Large intestine (tissue), 3 donors: Measurements from ENCODE around the gene C4BPB. TPM values are rescaled to one million over a fixed set of nuclear protein-coding genes. Genes with fewer than 3 reads are reported as not detected.

Experiments used
- DNase-seq, 2 donors: peaks; one replicate each; pipeline versions ENCODE4 v3.0.0 to v3.0.0-alpha.2; 2013
- H3K27ac ChIP-seq: one replicate; pipeline ENCODE4 v1.5.1; 2013; ENCODE audit warnings: low read length
- H3K27me3 ChIP-seq: 2 replicates; pipeline ENCODE4 v1.6.1; 2013; ENCODE audit warnings: low read length; ENCODE audit not compliant: control insufficient read depth, insufficient read depth
- H3K36me3 ChIP-seq: 2 replicates; pipeline ENCODE4 v1.6.1; 2013; ENCODE audit warnings: low read length; ENCODE audit not compliant: control insufficient read depth, insufficient read depth
- H3K4me1 ChIP-seq: one replicate; pipeline ENCODE4 v1.6.1; 2013; ENCODE audit warnings: low read length; ENCODE audit not compliant: control insufficient read depth, insufficient read depth
- H3K4me3 ChIP-seq: one replicate; pipeline ENCODE4 v1.5.1; 2013; ENCODE audit warnings: low read length
- H3K9me3 ChIP-seq: one replicate; pipeline ENCODE4 v1.6.1; 2013; ENCODE audit warnings: mild to moderate bottlenecking, low read depth, low read length, moderate library complexity; ENCODE audit not compliant: control insufficient read depth
- WGBS: methylation state at CpG from one replicate; pipeline ENCODE4 v1.1.5; 2013; ENCODE audit warnings: low lambda C conversion rate; ENCODE audit not compliant: insufficient coverage; 5-methylcytosine and 5-hydroxymethylcytosine counted together
- polyA plus RNA-seq: library from polyadenylated mRNA; unstranded; fragments of 120-200 nt; gene quantifications from one replicate; pipeline ENCODE4 v1.2.1, GENCODE V29; 2013

Gene C4BPB
- polyA plus RNA-seq, 1 donor, result 0.48 TPM

- no CpG with 5 or more reads among the region's 8 CpGs for WGBS
- peaks cover 11% of the 10 kb centered on the region for H3K4me1 ChIP-seq
- H3K27ac ChIP-seq, result no peak overlapping the region
- no peaks in the 10 kb centered on the region for H3K27me3 ChIP-seq
- DNase-seq, result no peak
- H3K9me3 ChIP-seq, result no peaks in the 10 kb centered on the region
- peaks cover 56% of the 10 kb centered on the region for H3K36me3 ChIP-seq
- no peak overlapping the region for H3K4me3 ChIP-seq
Measured at GRCh38 chr1:207072233-207072632, 16.4 kb upstream of the C4BPB start.

- Histone ChIP-seq H3K27ac (no peak overlapping the region), H3K4me3 (no peak overlapping the region), H3K36me3 (peaks cover 53% of the 10 kb centered on the region), H3K27me3 (no peaks in the 10 kb centered on the region), H3K9me3 (no peaks in the 10 kb centered on the region), H3K4me1 (no peaks in the 10 kb centered on the region)
- DNase-seq, result no peak
- WGBS, result no CpG with 5 or more reads among the region's 4 CpGs
Measured at GRCh38 chr1:207073906-207074820, 14.5 kb upstream of the C4BPB start.

GRCh38 chr1:207076181-207076955 is 12.3 kb upstream of the C4BPB start:
- H3K9me3 ChIP-seq, result no peaks in the 10 kb centered on the region
- H3K4me1 ChIP-seq, result no peaks in the 10 kb centered on the region
- peaks cover 38% of the 10 kb centered on the region for H3K36me3 ChIP-seq
- H3K27me3 ChIP-seq, result no peaks in the 10 kb centered on the region
- WGBS, result no CpG with 5 or more reads among the region's 5 CpGs
- DNase-seq, result no peak
- no peak overlapping the region for H3K27ac ChIP-seq
- H3K4me3 ChIP-seq, result no peak overlapping the region

- WGBS, result 100% methylated on average over 1 of the region's 1 CpG
- H3K4me1 ChIP-seq, result no peaks in the 10 kb centered on the region
- H3K36me3 ChIP-seq, result peaks cover 32% of the 10 kb centered on the region
Measured at GRCh38 chr1:207077012-207077411, 11.6 kb upstream of the C4BPB start.

GRCh38 chr1:207077470-207078377 is 10.9 kb upstream of the C4BPB start:
- no peak overlapping the region for H3K4me3 ChIP-seq
- peak; percentile 76 to 83 for DNase-seq
- H3K4me1 ChIP-seq, result no peaks in the 10 kb centered on the region
- 52% methylated on average over 2 of the region's 6 CpGs for WGBS
- H3K27ac ChIP-seq, result no peak overlapping the region
- H3K27me3 ChIP-seq, result no peaks in the 10 kb centered on the region
- H3K9me3 ChIP-seq, result no peaks in the 10 kb centered on the region
- H3K36me3 ChIP-seq, result peaks cover 25% of the 10 kb centered on the region

More at GRCh38 chr1:207077012-207077411, 11.6 kb upstream of the C4BPB start:
- Histone ChIP-seq H3K4me3 (no peak overlapping the region), H3K27me3 (no peaks in the 10 kb centered on the region), H3K9me3 (no peaks in the 10 kb centered on the region), H3K27ac (no peak overlapping the region)
- DNase-seq, result no peak

- H3K36me3 ChIP-seq, result peaks cover 20% of the 10 kb centered on the region
- no peak overlapping the region for H3K27ac ChIP-seq
- H3K27me3 ChIP-seq, result no peaks in the 10 kb centered on the region
- no peaks in the 10 kb centered on the region for H3K4me1 ChIP-seq
- no peak for DNase-seq
- no CpG with 5 or more reads among the region's 11 CpGs for WGBS
- H3K9me3 ChIP-seq, result no peaks in the 10 kb centered on the region
- no peak overlapping the region for H3K4me3 ChIP-seq
Measured at GRCh38 chr1:207078578-207079132, 10.0 kb upstream of the C4BPB start.

GRCh38 chr1:207079706-207080241 is 8.9 kb upstream of the C4BPB start:
- peaks cover 18% of the 10 kb centered on the region for H3K36me3 ChIP-seq
- no peaks in the 10 kb centered on the region for H3K27me3 ChIP-seq
- H3K4me3 ChIP-seq, result no peak overlapping the region
- 100% methylated on average over 1 of the region's 6 CpGs for WGBS
- no peak overlapping the region for H3K27ac ChIP-seq
- H3K9me3 ChIP-seq, result no peaks in the 10 kb centered on the region
- H3K4me1 ChIP-seq, result no peaks in the 10 kb centered on the region
- no peak for DNase-seq

GRCh38 chr1:207081088-207081487 is 7.6 kb upstream of the C4BPB start:
- Histone ChIP-seq H3K27ac (no peak overlapping the region), H3K9me3 (no peaks in the 10 kb centered on the region), H3K36me3 (peaks cover 14% of the 10 kb centered on the region), H3K27me3 (no peaks in the 10 kb centered on the region), H3K4me3 (no peak overlapping the region), H3K4me1 (no peaks in the 10 kb centered on the region)
- DNase-seq, result no peak
- WGBS, result no CpG with 5 or more reads among the region's 2 CpGs

- no CpG with 5 or more reads among the region's 2 CpGs for WGBS
- DNase-seq, result no peak
- Histone ChIP-seq H3K4me3 (no peak overlapping the region), H3K27me3 (no peaks in the 10 kb centered on the region), H3K36me3 (peaks cover 14% of the 10 kb centered on the region), H3K27ac (no peak overlapping the region), H3K9me3 (no peaks in the 10 kb centered on the region), H3K4me1 (no peaks in the 10 kb centered on the region)
Measured at GRCh38 chr1:207081806-207082205, 6.9 kb upstream of the C4BPB start.
